GM23338 (cell line): ENCODE data around the gene GNG7. TPM values are rescaled to one million over a fixed set of nuclear protein-coding genes. Genes with fewer than 3 reads are reported as not detected.

ENCODE experiments used
- ATAC-seq: fragments of 200-7000 bp; cut with Tn5 transposase; 3 replicates; pipeline ENCODE4 v1.9.1; 2020
- DNase-seq: peaks from one replicate; pipeline ENCODE4 v3.0.0-alpha.2; 2015; ENCODE audit warnings: low spot score
- H2AFZ ChIP-seq: fragments of 200-600 bp; sonication (generic); 2 replicates; pipeline ENCODE4 v1.8.0; 2016; ENCODE audit warnings: antibody characterized with exemption, mild to moderate bottlenecking, moderate library complexity
- H3F3A ChIP-seq: fragments of 200-600 bp; sonication (generic); replicated peaks from 2 replicates; pipeline ENCODE4 v1.8.0; 2017; ENCODE audit warnings: antibody characterized with exemption, mixed run types, low read depth
- H3K27ac ChIP-seq: fragments of 200-600 bp; sonication (generic); 2 replicates; pipeline ENCODE4 v1.6.1; 2016; ENCODE audit warnings: low read depth
- H3K27me3 ChIP-seq: fragments of 200-600 bp; sonication (generic); 2 replicates; pipeline ENCODE4 v1.8.0; 2016; ENCODE audit warnings: mild to moderate bottlenecking, mixed run types, moderate library complexity; ENCODE audit not compliant: insufficient read depth
- H3K36me3 ChIP-seq: fragments of 200-600 bp; sonication (generic); 2 replicates; pipeline ENCODE4 v1.8.0; 2016; ENCODE audit warnings: mild to moderate bottlenecking; ENCODE audit not compliant: insufficient read depth
- H3K4me1 ChIP-seq: fragments of 200-600 bp; sonication (generic); 2 replicates; pipeline ENCODE4 v1.8.0; 2016; ENCODE audit warnings: mild to moderate bottlenecking, moderate library complexity; ENCODE audit not compliant: insufficient read depth
- H3K4me2 ChIP-seq: fragments of 200-600 bp; sonication (generic); 2 replicates; pipeline ENCODE4 v1.7.1; 2017; ENCODE audit warnings: mixed run types
- H3K4me3 ChIP-seq: fragments of 200-600 bp; sonication (generic); 2 replicates; pipeline ENCODE4 v1.6.1; 2016; ENCODE audit warnings: mixed run types
- H3K79me2 ChIP-seq: fragments of 200-600 bp; sonication (generic); replicated peaks from 2 replicates; pipeline ENCODE4 v1.8.0; 2017; ENCODE audit warnings: mild to moderate bottlenecking; ENCODE audit not compliant: insufficient read depth
- H3K9me2 ChIP-seq: fragments of 200-600 bp; sonication (generic); 2 replicates; pipeline ENCODE4 v1.8.0; 2017; ENCODE audit not compliant: insufficient read depth
- H4K20me1 ChIP-seq: fragments of 200-600 bp; sonication (generic); replicated peaks from 2 replicates; pipeline ENCODE4 v1.8.0; 2017; ENCODE audit warnings: mild to moderate bottlenecking; ENCODE audit not compliant: insufficient read depth
- H3K27ac Mint-ChIP-seq: 2 replicates; pipeline ENCODE4 v1.8.0; 2020; ENCODE audit warnings: inconsistent platforms, mild to moderate bottlenecking, moderate library complexity, mixed read lengths
- H3K27me3 Mint-ChIP-seq: 3 replicates; pipeline ENCODE4 v1.8.0; 2022; ENCODE audit warnings: low read depth, mild to moderate bottlenecking, moderate library complexity, mixed read lengths, inconsistent platforms; ENCODE audit not compliant: insufficient read depth, poor library complexity
- H3K36me3 Mint-ChIP-seq: 3 replicates; pipeline ENCODE4 v1.8.0; 2021; ENCODE audit warnings: low read depth, mild to moderate bottlenecking, inconsistent platforms, moderate library complexity, mixed read lengths
- H3K4me1 Mint-ChIP-seq: 3 replicates; pipeline ENCODE4 v1.8.0; 2020; ENCODE audit warnings: mild to moderate bottlenecking, inconsistent platforms, mixed read lengths
- H3K4me3 Mint-ChIP-seq: 3 replicates; pipeline ENCODE4 v1.8.0; 2021; ENCODE audit warnings: moderate library complexity, mild to moderate bottlenecking, inconsistent platforms, mixed read lengths
- H3K9me3 Mint-ChIP-seq: 3 replicates; pipeline ENCODE4 v1.8.0; 2020; ENCODE audit warnings: moderate library complexity, mild to moderate bottlenecking, inconsistent platforms, mixed read lengths
- CREB1 ChIP-seq: fragments of 250-450 bp; sonication (Bioruptor Pico); IDR thresholded peaks from 2 replicates; pipeline ENCODE4 v1.5.0; 2020; ENCODE audit warnings: low read depth, mild to moderate bottlenecking, moderate library complexity
- EZH2phosphoT487 ChIP-seq: fragments of 200-600 bp; sonication (generic); IDR thresholded peaks from one replicate; pipeline ENCODE4 v1.8.1; 2018; ENCODE audit warnings: antibody characterized with exemption; ENCODE audit not compliant: unreplicated experiment
- JUNB ChIP-seq: IDR thresholded peaks from one replicate; pipeline ENCODE4 v1.6.1; 2016; ENCODE audit warnings: antibody characterized with exemption; ENCODE audit not compliant: unreplicated experiment
- NANOG ChIP-seq: IDR thresholded peaks from 2 replicates; pipeline ENCODE4 v1.6.1; 2016; ENCODE audit warnings: antibody characterized with exemption, borderline replicate concordance
- POLR2AphosphoS5 ChIP-seq: IDR thresholded peaks from 2 replicates; pipeline ENCODE4 v1.6.1; 2016; ENCODE audit warnings: antibody characterized with exemption, low read depth
- STAT1 ChIP-seq: IDR thresholded peaks from one replicate; pipeline ENCODE4 v1.6.1; 2016; ENCODE audit warnings: antibody characterized with exemption; ENCODE audit not compliant: unreplicated experiment
- ZNF114 ChIP-seq: fragments of 250-450 bp; sonication (Bioruptor Pico); IDR thresholded peaks from 2 replicates; pipeline ENCODE4 v1.5.0; 2020; ENCODE audit warnings: mild to moderate bottlenecking, moderate library complexity
- ZNF331 ChIP-seq: fragments of 250-450 bp; sonication (Bioruptor Pico); IDR thresholded peaks from 2 replicates; pipeline ENCODE4 v1.5.0; 2020; ENCODE audit warnings: low read depth, mild to moderate bottlenecking, moderate library complexity
- polyA plus RNA-seq: library from polyadenylated mRNA; unstranded; fragments of >200 nt; fragmentation: Nextera tagmentation; extraction: Ambion mirVana; gene quantifications from 2 replicates; pipeline ENCODE4 v1.2.1, GENCODE V29; 2016
- total RNA-seq: library from RNA; depleted of rRNA; stranded (reverse); fragments of >200 nt; shearing (Covaris generic); gene quantifications from 2 replicates; pipeline ENCODE4 v1.2.3, GENCODE V29; 2014
- TF ChIP-seq, protein P1 (sequence below): IDR thresholded peaks from one replicate; pipeline ENCODE4 v1.6.1; 2018; ENCODE audit warnings: antibody characterized with exemption; ENCODE audit not compliant: unreplicated experiment
- TF ChIP-seq, protein P2 (sequence below): fragments of 250-450 bp; sonication (Bioruptor Pico); IDR thresholded peaks from 2 replicates; pipeline ENCODE4 v1.5.0; 2020; ENCODE audit warnings: mild to moderate bottlenecking, moderate library complexity
- TF ChIP-seq, protein P3 (sequence below): IDR thresholded peaks from 2 replicates; pipeline ENCODE4 v1.6.1; 2016; ENCODE audit warnings: antibody characterized with exemption
- TF ChIP-seq, protein P4 (sequence below), 2 experiments: fragments of 200-600 bp in 1 of 2; sonication (generic) in 1 of 2; conservative IDR thresholded peaks; 2 replicates each; pipeline versions ENCODE4 v1.5.1 to v1.6.1; 2016 to 2017; ENCODE audit warnings: antibody characterized with exemption in 2 of 2, low read depth in 2 of 2, mild to moderate bottlenecking in 2 of 2, moderate library complexity in 1 of 2

The GNG7 gene
- total and polyA plus RNA-seq, 2 experiments from 2014 or later: 5.1 to 5.4 TPM

DNA sequence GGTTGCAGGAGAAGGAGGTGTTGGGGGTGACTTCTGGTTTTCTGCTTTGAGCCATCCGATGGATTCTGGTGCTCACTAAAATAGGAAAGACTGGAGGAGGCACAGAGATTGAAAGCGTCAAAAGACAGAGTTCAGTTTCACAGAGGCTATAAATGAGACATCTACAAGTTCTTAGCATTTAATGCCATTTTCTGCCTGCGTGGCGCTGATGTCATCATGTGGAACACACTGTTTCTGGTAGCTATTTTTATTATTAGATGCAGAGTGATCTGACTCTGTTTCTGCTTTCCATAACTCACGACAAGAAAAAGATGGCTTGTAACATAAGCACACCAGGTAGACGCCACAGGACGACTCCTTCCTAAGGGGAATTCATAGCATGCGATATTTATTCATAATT is 40.6 kb upstream of the GNG7 start:
- Histone ChIP-seq H3K79me2 (peaks cover 5% of the 10 kb centered on the region; the same call in 1 of the 2 replicates), H3K4me1 (peaks cover 4% of the 10 kb centered on the region; the same call in 1 of the 2 replicates), H3K27ac (no peak overlapping the region), H4K20me1 (no peaks in the 10 kb centered on the region; the same call in 1 of the 2 replicates), H3K27me3 (no peaks in the 10 kb centered on the region), H3K9me2 (no peaks in the 10 kb centered on the region), H3K4me2 (no peak overlapping the region), H3K36me3 (no peaks in the 10 kb centered on the region), H2AFZ (no peak overlapping the region), H3F3A (no peaks in the 10 kb centered on the region), H3K4me3 (no peak overlapping the region)
- Mint-ChIP-seq H3K4me1 (peaks cover 4% of the 10 kb centered on the region; the same call in 2 of the 3 replicates), H3K36me3 (peaks cover 9% of the 10 kb centered on the region; the same call in 1 of the 3 replicates), H3K9me3 (no peaks in the 10 kb centered on the region), H3K27me3 (peaks cover 8% of the 10 kb centered on the region), H3K27ac (no peak overlapping the region), H3K4me3 (no peak overlapping the region)
- DNase-seq (no peak), ATAC-seq (no peak)
- no peak for TF ChIP-seq CREB1 (CRISPR knock-in tag)
- no peak for TF ChIP-seq NANOG
- no peak for TF ChIP-seq EZH2phosphoT487
- no peak for TF ChIP-seq POLR2AphosphoS5
- TF ChIP-seq, protein P1, sequence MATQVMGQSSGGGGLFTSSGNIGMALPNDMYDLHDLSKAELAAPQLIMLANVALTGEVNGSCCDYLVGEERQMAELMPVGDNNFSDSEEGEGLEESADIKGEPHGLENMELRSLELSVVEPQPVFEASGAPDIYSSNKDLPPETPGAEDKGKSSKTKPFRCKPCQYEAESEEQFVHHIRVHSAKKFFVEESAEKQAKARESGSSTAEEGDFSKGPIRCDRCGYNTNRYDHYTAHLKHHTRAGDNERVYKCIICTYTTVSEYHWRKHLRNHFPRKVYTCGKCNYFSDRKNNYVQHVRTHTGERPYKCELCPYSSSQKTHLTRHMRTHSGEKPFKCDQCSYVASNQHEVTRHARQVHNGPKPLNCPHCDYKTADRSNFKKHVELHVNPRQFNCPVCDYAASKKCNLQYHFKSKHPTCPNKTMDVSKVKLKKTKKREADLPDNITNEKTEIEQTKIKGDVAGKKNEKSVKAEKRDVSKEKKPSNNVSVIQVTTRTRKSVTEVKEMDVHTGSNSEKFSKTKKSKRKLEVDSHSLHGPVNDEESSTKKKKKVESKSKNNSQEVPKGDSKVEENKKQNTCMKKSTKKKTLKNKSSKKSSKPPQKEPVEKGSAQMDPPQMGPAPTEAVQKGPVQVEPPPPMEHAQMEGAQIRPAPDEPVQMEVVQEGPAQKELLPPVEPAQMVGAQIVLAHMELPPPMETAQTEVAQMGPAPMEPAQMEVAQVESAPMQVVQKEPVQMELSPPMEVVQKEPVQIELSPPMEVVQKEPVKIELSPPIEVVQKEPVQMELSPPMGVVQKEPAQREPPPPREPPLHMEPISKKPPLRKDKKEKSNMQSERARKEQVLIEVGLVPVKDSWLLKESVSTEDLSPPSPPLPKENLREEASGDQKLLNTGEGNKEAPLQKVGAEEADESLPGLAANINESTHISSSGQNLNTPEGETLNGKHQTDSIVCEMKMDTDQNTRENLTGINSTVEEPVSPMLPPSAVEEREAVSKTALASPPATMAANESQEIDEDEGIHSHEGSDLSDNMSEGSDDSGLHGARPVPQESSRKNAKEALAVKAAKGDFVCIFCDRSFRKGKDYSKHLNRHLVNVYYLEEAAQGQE: no peak
- TF ChIP-seq ZNF114 (CRISPR knock-in tag): no peak
- TF ChIP-seq, protein P2, sequence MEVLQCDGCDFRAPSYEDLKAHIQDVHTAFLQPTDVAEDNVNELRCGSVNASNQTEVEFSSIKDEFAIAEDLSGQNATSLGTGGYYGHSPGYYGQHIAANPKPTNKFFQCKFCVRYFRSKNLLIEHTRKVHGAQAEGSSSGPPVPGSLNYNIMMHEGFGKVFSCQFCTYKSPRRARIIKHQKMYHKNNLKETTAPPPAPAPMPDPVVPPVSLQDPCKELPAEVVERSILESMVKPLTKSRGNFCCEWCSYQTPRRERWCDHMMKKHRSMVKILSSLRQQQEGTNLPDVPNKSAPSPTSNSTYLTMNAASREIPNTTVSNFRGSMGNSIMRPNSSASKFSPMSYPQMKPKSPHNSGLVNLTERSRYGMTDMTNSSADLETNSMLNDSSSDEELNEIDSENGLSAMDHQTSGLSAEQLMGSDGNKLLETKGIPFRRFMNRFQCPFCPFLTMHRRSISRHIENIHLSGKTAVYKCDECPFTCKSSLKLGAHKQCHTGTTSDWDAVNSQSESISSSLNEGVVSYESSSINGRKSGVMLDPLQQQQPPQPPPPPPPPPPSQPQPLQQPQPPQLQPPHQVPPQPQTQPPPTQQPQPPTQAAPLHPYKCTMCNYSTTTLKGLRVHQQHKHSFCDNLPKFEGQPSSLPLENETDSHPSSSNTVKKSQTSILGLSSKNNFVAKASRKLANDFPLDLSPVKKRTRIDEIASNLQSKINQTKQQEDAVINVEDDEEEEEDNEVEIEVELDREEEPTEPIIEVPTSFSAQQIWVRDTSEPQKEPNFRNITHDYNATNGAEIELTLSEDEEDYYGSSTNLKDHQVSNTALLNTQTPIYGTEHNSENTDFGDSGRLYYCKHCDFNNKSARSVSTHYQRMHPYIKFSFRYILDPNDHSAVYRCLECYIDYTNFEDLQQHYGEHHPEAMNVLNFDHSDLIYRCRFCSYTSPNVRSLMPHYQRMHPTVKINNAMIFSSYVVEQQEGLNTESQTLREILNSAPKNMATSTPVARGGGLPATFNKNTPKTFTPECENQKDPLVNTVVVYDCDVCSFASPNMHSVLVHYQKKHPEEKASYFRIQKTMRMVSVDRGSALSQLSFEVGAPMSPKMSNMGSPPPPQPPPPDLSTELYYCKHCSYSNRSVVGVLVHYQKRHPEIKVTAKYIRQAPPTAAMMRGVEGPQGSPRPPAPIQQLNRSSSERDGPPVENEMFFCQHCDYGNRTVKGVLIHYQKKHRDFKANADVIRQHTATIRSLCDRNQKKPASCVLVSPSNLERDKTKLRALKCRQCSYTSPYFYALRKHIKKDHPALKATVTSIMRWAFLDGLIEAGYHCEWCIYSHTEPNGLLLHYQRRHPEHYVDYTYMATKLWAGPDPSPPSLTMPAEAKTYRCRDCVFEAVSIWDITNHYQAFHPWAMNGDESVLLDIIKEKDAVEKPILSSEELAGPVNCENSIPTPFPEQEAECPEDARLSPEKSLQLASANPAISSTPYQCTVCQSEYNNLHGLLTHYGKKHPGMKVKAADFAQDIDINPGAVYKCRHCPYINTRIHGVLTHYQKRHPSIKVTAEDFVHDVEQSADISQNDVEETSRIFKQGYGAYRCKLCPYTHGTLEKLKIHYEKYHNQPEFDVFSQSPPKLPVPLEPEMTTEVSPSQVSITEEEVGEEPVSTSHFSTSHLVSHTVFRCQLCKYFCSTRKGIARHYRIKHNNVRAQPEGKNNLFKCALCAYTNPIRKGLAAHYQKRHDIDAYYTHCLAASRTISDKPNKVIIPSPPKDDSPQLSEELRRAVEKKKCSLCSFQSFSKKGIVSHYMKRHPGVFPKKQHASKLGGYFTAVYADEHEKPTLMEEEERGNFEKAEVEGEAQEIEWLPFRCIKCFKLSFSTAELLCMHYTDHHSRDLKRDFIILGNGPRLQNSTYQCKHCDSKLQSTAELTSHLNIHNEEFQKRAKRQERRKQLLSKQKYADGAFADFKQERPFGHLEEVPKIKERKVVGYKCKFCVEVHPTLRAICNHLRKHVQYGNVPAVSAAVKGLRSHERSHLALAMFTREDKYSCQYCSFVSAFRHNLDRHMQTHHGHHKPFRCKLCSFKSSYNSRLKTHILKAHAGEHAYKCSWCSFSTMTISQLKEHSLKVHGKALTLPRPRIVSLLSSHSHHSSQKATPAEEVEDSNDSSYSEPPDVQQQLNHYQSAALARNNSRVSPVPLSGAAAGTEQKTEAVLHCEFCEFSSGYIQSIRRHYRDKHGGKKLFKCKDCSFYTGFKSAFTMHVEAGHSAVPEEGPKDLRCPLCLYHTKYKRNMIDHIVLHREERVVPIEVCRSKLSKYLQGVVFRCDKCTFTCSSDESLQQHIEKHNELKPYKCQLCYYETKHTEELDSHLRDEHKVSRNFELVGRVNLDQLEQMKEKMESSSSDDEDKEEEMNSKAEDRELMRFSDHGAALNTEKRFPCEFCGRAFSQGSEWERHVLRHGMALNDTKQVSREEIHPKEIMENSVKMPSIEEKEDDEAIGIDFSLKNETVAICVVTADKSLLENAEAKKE: no peak
- TF ChIP-seq, protein P3, sequence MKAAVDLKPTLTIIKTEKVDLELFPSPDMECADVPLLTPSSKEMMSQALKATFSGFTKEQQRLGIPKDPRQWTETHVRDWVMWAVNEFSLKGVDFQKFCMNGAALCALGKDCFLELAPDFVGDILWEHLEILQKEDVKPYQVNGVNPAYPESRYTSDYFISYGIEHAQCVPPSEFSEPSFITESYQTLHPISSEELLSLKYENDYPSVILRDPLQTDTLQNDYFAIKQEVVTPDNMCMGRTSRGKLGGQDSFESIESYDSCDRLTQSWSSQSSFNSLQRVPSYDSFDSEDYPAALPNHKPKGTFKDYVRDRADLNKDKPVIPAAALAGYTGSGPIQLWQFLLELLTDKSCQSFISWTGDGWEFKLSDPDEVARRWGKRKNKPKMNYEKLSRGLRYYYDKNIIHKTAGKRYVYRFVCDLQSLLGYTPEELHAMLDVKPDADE: no peak
- TF ChIP-seq JUNB: no peak
- TF ChIP-seq STAT1: no peak
- TF ChIP-seq, protein P4, sequence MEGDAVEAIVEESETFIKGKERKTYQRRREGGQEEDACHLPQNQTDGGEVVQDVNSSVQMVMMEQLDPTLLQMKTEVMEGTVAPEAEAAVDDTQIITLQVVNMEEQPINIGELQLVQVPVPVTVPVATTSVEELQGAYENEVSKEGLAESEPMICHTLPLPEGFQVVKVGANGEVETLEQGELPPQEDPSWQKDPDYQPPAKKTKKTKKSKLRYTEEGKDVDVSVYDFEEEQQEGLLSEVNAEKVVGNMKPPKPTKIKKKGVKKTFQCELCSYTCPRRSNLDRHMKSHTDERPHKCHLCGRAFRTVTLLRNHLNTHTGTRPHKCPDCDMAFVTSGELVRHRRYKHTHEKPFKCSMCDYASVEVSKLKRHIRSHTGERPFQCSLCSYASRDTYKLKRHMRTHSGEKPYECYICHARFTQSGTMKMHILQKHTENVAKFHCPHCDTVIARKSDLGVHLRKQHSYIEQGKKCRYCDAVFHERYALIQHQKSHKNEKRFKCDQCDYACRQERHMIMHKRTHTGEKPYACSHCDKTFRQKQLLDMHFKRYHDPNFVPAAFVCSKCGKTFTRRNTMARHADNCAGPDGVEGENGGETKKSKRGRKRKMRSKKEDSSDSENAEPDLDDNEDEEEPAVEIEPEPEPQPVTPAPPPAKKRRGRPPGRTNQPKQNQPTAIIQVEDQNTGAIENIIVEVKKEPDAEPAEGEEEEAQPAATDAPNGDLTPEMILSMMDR (conservative IDR thresholded peaks at IDR 0.05; ENCODE audit: low read depth in 2 of 2): no peak
- TF ChIP-seq ZNF331 (CRISPR knock-in tag): no peak
